GM23338 (cell line): Measurements from ENCODE around the gene PLPP4. TPM values are rescaled to one million over a fixed set of nuclear protein-coding genes. Genes with fewer than 3 reads are reported as not detected.

Experiments used
- ATAC-seq: fragments of 200-7000 bp; cut with Tn5 transposase; 3 replicates; pipeline ENCODE4 v1.9.1; 2020
- DNase-seq: peaks from one replicate; pipeline ENCODE4 v3.0.0-alpha.2; 2015; ENCODE audit warnings: low spot score
- H2AFZ ChIP-seq: fragments of 200-600 bp; sonication (generic); 2 replicates; pipeline ENCODE4 v1.8.0; 2016; ENCODE audit warnings: antibody characterized with exemption, mild to moderate bottlenecking, moderate library complexity
- H3F3A ChIP-seq: fragments of 200-600 bp; sonication (generic); replicated peaks from 2 replicates; pipeline ENCODE4 v1.8.0; 2017; ENCODE audit warnings: antibody characterized with exemption, mixed run types, low read depth
- H3K27ac ChIP-seq: fragments of 200-600 bp; sonication (generic); 2 replicates; pipeline ENCODE4 v1.6.1; 2016; ENCODE audit warnings: low read depth
- H3K27me3 ChIP-seq: fragments of 200-600 bp; sonication (generic); 2 replicates; pipeline ENCODE4 v1.8.0; 2016; ENCODE audit warnings: mild to moderate bottlenecking, mixed run types, moderate library complexity; ENCODE audit not compliant: insufficient read depth
- H3K36me3 ChIP-seq: fragments of 200-600 bp; sonication (generic); 2 replicates; pipeline ENCODE4 v1.8.0; 2016; ENCODE audit warnings: mild to moderate bottlenecking; ENCODE audit not compliant: insufficient read depth
- H3K4me1 ChIP-seq: fragments of 200-600 bp; sonication (generic); 2 replicates; pipeline ENCODE4 v1.8.0; 2016; ENCODE audit warnings: mild to moderate bottlenecking, moderate library complexity; ENCODE audit not compliant: insufficient read depth
- H3K4me2 ChIP-seq: fragments of 200-600 bp; sonication (generic); 2 replicates; pipeline ENCODE4 v1.7.1; 2017; ENCODE audit warnings: mixed run types
- H3K4me3 ChIP-seq: fragments of 200-600 bp; sonication (generic); 2 replicates; pipeline ENCODE4 v1.6.1; 2016; ENCODE audit warnings: mixed run types
- H3K79me2 ChIP-seq: fragments of 200-600 bp; sonication (generic); replicated peaks from 2 replicates; pipeline ENCODE4 v1.8.0; 2017; ENCODE audit warnings: mild to moderate bottlenecking; ENCODE audit not compliant: insufficient read depth
- H3K9me2 ChIP-seq: fragments of 200-600 bp; sonication (generic); 2 replicates; pipeline ENCODE4 v1.8.0; 2017; ENCODE audit not compliant: insufficient read depth
- H4K20me1 ChIP-seq: fragments of 200-600 bp; sonication (generic); replicated peaks from 2 replicates; pipeline ENCODE4 v1.8.0; 2017; ENCODE audit warnings: mild to moderate bottlenecking; ENCODE audit not compliant: insufficient read depth
- H3K27ac Mint-ChIP-seq: 2 replicates; pipeline ENCODE4 v1.8.0; 2020; ENCODE audit warnings: inconsistent platforms, mild to moderate bottlenecking, moderate library complexity, mixed read lengths
- H3K27me3 Mint-ChIP-seq: 3 replicates; pipeline ENCODE4 v1.8.0; 2022; ENCODE audit warnings: low read depth, mild to moderate bottlenecking, moderate library complexity, mixed read lengths, inconsistent platforms; ENCODE audit not compliant: insufficient read depth, poor library complexity
- H3K36me3 Mint-ChIP-seq: 3 replicates; pipeline ENCODE4 v1.8.0; 2021; ENCODE audit warnings: low read depth, mild to moderate bottlenecking, inconsistent platforms, moderate library complexity, mixed read lengths
- H3K4me1 Mint-ChIP-seq: 3 replicates; pipeline ENCODE4 v1.8.0; 2020; ENCODE audit warnings: mild to moderate bottlenecking, inconsistent platforms, mixed read lengths
- H3K4me3 Mint-ChIP-seq: 3 replicates; pipeline ENCODE4 v1.8.0; 2021; ENCODE audit warnings: moderate library complexity, mild to moderate bottlenecking, inconsistent platforms, mixed read lengths
- H3K9me3 Mint-ChIP-seq: 3 replicates; pipeline ENCODE4 v1.8.0; 2020; ENCODE audit warnings: moderate library complexity, mild to moderate bottlenecking, inconsistent platforms, mixed read lengths
- CREB1 ChIP-seq: fragments of 250-450 bp; sonication (Bioruptor Pico); IDR thresholded peaks from 2 replicates; pipeline ENCODE4 v1.5.0; 2020; ENCODE audit warnings: low read depth, mild to moderate bottlenecking, moderate library complexity
- EZH2phosphoT487 ChIP-seq: fragments of 200-600 bp; sonication (generic); IDR thresholded peaks from one replicate; pipeline ENCODE4 v1.8.1; 2018; ENCODE audit warnings: antibody characterized with exemption; ENCODE audit not compliant: unreplicated experiment
- JUNB ChIP-seq: IDR thresholded peaks from one replicate; pipeline ENCODE4 v1.6.1; 2016; ENCODE audit warnings: antibody characterized with exemption; ENCODE audit not compliant: unreplicated experiment
- POLR2AphosphoS5 ChIP-seq: IDR thresholded peaks from 2 replicates; pipeline ENCODE4 v1.6.1; 2016; ENCODE audit warnings: antibody characterized with exemption, low read depth
- ZNF114 ChIP-seq: fragments of 250-450 bp; sonication (Bioruptor Pico); IDR thresholded peaks from 2 replicates; pipeline ENCODE4 v1.5.0; 2020; ENCODE audit warnings: mild to moderate bottlenecking, moderate library complexity
- ZNF331 ChIP-seq: fragments of 250-450 bp; sonication (Bioruptor Pico); IDR thresholded peaks from 2 replicates; pipeline ENCODE4 v1.5.0; 2020; ENCODE audit warnings: low read depth, mild to moderate bottlenecking, moderate library complexity
- polyA plus RNA-seq: library from polyadenylated mRNA; unstranded; fragments of >200 nt; fragmentation: Nextera tagmentation; extraction: Ambion mirVana; gene quantifications from 2 replicates; pipeline ENCODE4 v1.2.1, GENCODE V29; 2016
- total RNA-seq: library from RNA; depleted of rRNA; stranded (reverse); fragments of >200 nt; shearing (Covaris generic); gene quantifications from 2 replicates; pipeline ENCODE4 v1.2.3, GENCODE V29; 2014
- TF ChIP-seq, protein P1 (sequence below): fragments of 250-450 bp; sonication (Bioruptor Pico); IDR thresholded peaks from 2 replicates; pipeline ENCODE4 v1.5.0; 2020; ENCODE audit warnings: mild to moderate bottlenecking, moderate library complexity
- TF ChIP-seq, protein P2 (sequence below): IDR thresholded peaks from one replicate; pipeline ENCODE4 v1.6.1; 2018; ENCODE audit warnings: antibody characterized with exemption; ENCODE audit not compliant: unreplicated experiment

The PLPP4 gene
- total and polyA plus RNA-seq, 2 experiments from 2014 or later, result 0.24 to 0.31 TPM

DNA sequence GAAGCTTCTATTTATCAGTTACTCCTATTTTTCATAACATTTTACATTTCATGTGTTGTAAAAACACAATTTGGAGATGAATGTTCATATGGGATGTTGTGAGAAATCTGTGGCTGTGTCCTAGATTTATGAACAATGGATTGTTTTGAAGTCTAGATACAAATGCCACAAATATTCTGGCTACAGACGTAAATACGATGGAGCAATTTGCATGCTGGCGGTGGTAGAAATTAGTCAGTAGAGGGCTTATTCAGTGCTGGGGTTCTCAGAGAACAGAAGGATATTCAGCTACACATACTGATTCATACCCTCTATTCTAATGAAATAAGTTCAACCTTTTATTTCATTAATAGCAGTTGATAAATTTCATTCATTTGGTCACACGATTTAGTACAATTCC is 48.8 kb downstream of the PLPP4 start:
- no peaks in the 10 kb centered on the region for H4K20me1 ChIP-seq
- no peak overlapping the region for H2AFZ ChIP-seq
- no peaks in the 10 kb centered on the region for H3K4me1 ChIP-seq
- no peaks in the 10 kb centered on the region for H3K36me3 ChIP-seq
- TF ChIP-seq, protein P1, sequence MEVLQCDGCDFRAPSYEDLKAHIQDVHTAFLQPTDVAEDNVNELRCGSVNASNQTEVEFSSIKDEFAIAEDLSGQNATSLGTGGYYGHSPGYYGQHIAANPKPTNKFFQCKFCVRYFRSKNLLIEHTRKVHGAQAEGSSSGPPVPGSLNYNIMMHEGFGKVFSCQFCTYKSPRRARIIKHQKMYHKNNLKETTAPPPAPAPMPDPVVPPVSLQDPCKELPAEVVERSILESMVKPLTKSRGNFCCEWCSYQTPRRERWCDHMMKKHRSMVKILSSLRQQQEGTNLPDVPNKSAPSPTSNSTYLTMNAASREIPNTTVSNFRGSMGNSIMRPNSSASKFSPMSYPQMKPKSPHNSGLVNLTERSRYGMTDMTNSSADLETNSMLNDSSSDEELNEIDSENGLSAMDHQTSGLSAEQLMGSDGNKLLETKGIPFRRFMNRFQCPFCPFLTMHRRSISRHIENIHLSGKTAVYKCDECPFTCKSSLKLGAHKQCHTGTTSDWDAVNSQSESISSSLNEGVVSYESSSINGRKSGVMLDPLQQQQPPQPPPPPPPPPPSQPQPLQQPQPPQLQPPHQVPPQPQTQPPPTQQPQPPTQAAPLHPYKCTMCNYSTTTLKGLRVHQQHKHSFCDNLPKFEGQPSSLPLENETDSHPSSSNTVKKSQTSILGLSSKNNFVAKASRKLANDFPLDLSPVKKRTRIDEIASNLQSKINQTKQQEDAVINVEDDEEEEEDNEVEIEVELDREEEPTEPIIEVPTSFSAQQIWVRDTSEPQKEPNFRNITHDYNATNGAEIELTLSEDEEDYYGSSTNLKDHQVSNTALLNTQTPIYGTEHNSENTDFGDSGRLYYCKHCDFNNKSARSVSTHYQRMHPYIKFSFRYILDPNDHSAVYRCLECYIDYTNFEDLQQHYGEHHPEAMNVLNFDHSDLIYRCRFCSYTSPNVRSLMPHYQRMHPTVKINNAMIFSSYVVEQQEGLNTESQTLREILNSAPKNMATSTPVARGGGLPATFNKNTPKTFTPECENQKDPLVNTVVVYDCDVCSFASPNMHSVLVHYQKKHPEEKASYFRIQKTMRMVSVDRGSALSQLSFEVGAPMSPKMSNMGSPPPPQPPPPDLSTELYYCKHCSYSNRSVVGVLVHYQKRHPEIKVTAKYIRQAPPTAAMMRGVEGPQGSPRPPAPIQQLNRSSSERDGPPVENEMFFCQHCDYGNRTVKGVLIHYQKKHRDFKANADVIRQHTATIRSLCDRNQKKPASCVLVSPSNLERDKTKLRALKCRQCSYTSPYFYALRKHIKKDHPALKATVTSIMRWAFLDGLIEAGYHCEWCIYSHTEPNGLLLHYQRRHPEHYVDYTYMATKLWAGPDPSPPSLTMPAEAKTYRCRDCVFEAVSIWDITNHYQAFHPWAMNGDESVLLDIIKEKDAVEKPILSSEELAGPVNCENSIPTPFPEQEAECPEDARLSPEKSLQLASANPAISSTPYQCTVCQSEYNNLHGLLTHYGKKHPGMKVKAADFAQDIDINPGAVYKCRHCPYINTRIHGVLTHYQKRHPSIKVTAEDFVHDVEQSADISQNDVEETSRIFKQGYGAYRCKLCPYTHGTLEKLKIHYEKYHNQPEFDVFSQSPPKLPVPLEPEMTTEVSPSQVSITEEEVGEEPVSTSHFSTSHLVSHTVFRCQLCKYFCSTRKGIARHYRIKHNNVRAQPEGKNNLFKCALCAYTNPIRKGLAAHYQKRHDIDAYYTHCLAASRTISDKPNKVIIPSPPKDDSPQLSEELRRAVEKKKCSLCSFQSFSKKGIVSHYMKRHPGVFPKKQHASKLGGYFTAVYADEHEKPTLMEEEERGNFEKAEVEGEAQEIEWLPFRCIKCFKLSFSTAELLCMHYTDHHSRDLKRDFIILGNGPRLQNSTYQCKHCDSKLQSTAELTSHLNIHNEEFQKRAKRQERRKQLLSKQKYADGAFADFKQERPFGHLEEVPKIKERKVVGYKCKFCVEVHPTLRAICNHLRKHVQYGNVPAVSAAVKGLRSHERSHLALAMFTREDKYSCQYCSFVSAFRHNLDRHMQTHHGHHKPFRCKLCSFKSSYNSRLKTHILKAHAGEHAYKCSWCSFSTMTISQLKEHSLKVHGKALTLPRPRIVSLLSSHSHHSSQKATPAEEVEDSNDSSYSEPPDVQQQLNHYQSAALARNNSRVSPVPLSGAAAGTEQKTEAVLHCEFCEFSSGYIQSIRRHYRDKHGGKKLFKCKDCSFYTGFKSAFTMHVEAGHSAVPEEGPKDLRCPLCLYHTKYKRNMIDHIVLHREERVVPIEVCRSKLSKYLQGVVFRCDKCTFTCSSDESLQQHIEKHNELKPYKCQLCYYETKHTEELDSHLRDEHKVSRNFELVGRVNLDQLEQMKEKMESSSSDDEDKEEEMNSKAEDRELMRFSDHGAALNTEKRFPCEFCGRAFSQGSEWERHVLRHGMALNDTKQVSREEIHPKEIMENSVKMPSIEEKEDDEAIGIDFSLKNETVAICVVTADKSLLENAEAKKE (CRISPR knock-in tag), result no peak
- TF ChIP-seq ZNF114 (no peak), POLR2AphosphoS5 (no peak), JUNB (no peak), EZH2phosphoT487 (no peak), CREB1 (CRISPR knock-in tag) (no peak), ZNF331 (CRISPR knock-in tag) (no peak)
- TF ChIP-seq, protein P2, sequence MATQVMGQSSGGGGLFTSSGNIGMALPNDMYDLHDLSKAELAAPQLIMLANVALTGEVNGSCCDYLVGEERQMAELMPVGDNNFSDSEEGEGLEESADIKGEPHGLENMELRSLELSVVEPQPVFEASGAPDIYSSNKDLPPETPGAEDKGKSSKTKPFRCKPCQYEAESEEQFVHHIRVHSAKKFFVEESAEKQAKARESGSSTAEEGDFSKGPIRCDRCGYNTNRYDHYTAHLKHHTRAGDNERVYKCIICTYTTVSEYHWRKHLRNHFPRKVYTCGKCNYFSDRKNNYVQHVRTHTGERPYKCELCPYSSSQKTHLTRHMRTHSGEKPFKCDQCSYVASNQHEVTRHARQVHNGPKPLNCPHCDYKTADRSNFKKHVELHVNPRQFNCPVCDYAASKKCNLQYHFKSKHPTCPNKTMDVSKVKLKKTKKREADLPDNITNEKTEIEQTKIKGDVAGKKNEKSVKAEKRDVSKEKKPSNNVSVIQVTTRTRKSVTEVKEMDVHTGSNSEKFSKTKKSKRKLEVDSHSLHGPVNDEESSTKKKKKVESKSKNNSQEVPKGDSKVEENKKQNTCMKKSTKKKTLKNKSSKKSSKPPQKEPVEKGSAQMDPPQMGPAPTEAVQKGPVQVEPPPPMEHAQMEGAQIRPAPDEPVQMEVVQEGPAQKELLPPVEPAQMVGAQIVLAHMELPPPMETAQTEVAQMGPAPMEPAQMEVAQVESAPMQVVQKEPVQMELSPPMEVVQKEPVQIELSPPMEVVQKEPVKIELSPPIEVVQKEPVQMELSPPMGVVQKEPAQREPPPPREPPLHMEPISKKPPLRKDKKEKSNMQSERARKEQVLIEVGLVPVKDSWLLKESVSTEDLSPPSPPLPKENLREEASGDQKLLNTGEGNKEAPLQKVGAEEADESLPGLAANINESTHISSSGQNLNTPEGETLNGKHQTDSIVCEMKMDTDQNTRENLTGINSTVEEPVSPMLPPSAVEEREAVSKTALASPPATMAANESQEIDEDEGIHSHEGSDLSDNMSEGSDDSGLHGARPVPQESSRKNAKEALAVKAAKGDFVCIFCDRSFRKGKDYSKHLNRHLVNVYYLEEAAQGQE, result no peak
- no peak overlapping the region for H3K4me3 Mint-ChIP-seq
- ATAC-seq (no peak), DNase-seq (no peak)
- H3K27me3 Mint-ChIP-seq, result peaks cover 2% of the 10 kb centered on the region
- peaks cover 5% of the 10 kb centered on the region; the same call in 1 of the 2 replicates for H3K9me2 ChIP-seq
- H3K4me3 ChIP-seq, result no peak overlapping the region
- H3K27me3 ChIP-seq, result no peaks in the 10 kb centered on the region
- no peaks in the 10 kb centered on the region for H3K79me2 ChIP-seq
- no peak overlapping the region for H3K27ac Mint-ChIP-seq
- H3K4me1 Mint-ChIP-seq, result peaks cover 9% of the 10 kb centered on the region
- H3K9me3 Mint-ChIP-seq, result no peaks in the 10 kb centered on the region
- no peaks in the 10 kb centered on the region for H3K36me3 Mint-ChIP-seq
- no peak overlapping the region for H3K27ac ChIP-seq
- no peaks in the 10 kb centered on the region for H3F3A ChIP-seq
- H3K4me2 ChIP-seq, result no peak overlapping the region
